ENCODE results near the gene BACH2. TPM values are rescaled to one million over a fixed set of nuclear protein-coding genes. Genes with fewer than 3 reads are reported as not detected.

Gene BACH2
- total and polyA plus RNA-seq, 2 of the 8 experiments (the other 6 are each of a cell fraction or from before 2014, with no cell fraction given) = 1.9 to 5.9 TPM

DNA sequence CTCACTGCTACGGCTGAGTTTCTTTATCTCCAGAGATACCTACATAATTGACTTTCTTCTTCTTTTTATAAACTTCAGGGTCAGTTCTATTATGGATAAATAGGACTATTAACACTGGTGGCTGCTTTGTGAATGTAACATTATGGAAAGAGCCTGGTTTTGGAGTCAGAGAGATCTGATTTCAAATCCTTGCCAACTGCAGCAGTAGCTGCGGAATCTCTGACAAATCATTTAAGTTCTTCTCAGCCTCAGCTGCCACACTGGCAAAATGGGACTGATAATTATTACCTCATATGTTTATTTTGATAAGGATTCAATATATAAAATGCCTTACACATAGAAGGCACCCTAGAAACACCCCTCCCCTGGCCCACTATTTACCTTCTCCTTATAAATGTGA, 160.5 kb downstream of the BACH2 start:
- Histone ChIP-seq H3K9me3 (ENCODE audit: insufficient read depth in 2 of 2, low read depth in 1 of 2, low read length in 1 of 2) (no peaks in the 10 kb centered on the region), H3K9ac (replicated peaks in 1 of 4; ENCODE audit: extremely low read depth in 1 of 4, low read depth in 3 of 4, low read length in 3 of 4) (no peak overlapping the region), H2BK15ac (ENCODE audit: low read length) (no peak overlapping the region), H2BK20ac (ENCODE audit: low read length) (no peak overlapping the region), H2BK12ac (ENCODE audit: low read depth, low read length) (no peak overlapping the region), H3K56ac (replicated peaks; ENCODE audit: insufficient read length, low read depth, low read length) (no peak overlapping the region), H3K18ac (ENCODE audit: extremely low read depth, low read length) (no peak overlapping the region), H3K4ac (replicated peaks; ENCODE audit: insufficient read length, low read depth, low read length) (no peak overlapping the region), H4K5ac (ENCODE audit: insufficient read length, low read depth, low read length) (no peak overlapping the region), H4K91ac (replicated peaks; ENCODE audit: insufficient read length, low read length) (no peak overlapping the region), H3K23me2 (ENCODE audit: low read depth, low read length) (no peaks in the 10 kb centered on the region; the same call in 1 of the 2 replicates), H3K36me3 (ENCODE audit: control insufficient read depth in 2 of 4, insufficient read depth in 4 of 4, low read length in 3 of 4) (no peaks in the 10 kb centered on the region), H3K4me1 (replicated peaks in 1 of 4; ENCODE audit: control insufficient read depth in 3 of 4, insufficient read depth in 4 of 4, low read length in 3 of 4) (no peaks in the 10 kb centered on the region), H3K23ac (ENCODE audit: insufficient read length) (no peak overlapping the region), H3K14ac (ENCODE audit: insufficient read length) (no peak overlapping the region), H3K4me2 (ENCODE audit: insufficient read depth in 1 of 2, low read depth in 2 of 2, low read length in 2 of 2) (no peak overlapping the region), H3K27me3 (replicated peaks in 1 of 4; ENCODE audit: control insufficient read depth in 3 of 4, extremely low read depth in 1 of 4, insufficient read depth in 3 of 4, low read length in 3 of 4) (no peaks in the 10 kb centered on the region), H2AK5ac (ENCODE audit: low read depth, low read length) (no peak overlapping the region), H2BK120ac (replicated peaks; ENCODE audit: low read depth, low read length) (no peak overlapping the region), H3K4me3 (ENCODE audit: extremely low read depth in 1 of 4, insufficient read depth in 2 of 4, low read depth in 3 of 4, low read length in 4 of 4) (no peak overlapping the region), H2AFZ (ENCODE audit: low read length) (no peak overlapping the region), H3K79me1 (ENCODE audit: low read depth, low read length) (no peaks in the 10 kb centered on the region), H3K79me2 (ENCODE audit: control insufficient read depth in 1 of 2, insufficient read depth in 2 of 2, low read length in 2 of 2) (no peaks in the 10 kb centered on the region), H4K20me1 (replicated peaks in 1 of 2; ENCODE audit: control insufficient read depth in 1 of 2, insufficient read depth in 2 of 2, low read length in 2 of 2) (no peaks in the 10 kb centered on the region), H3K27ac (ENCODE audit: low read depth, low read length) (no peak overlapping the region), H2BK5ac (ENCODE audit: low read depth, low read length) (no peak overlapping the region), H4K8ac (ENCODE audit: extremely low read depth, insufficient read depth, low read length) (no peak overlapping the region)
- POLR2A ChIA-PET (ENCODE audit: partially characterized antibody) = no interaction called here
- no peak for DNase-seq (ENCODE audit: low read depth in 1 of 2, low spot score in 2 of 2)
- 91% methylated on average over 2 of the region's 2 CpGs; no CpG with 5 or more reads in 1 of the 2 experiments for WGBS, 2 experiments (ENCODE audit: extremely low coverage in 1 of 2, insufficient coverage in 1 of 2, insufficient read length in 1 of 2, insufficient replicate concordance in 2 of 2, low coverage in 1 of 2, low lambda C conversion rate in 2 of 2, missing lambda C conversion rate in 1 of 2)
- no peak for FAIRE-seq
- CTCF ChIA-PET (ENCODE audit: partially characterized antibody) = interaction anchor here (1.3 kb wide), 1 partner anchor 17 kb away, joined by 4 read pairs; no protein-coding TSS in a partner anchor
- TF ChIP-seq ASH2L (IDR thresholded peaks at IDR 0.05; ENCODE audit: low read length) (no peak), EP300 (IDR thresholded peaks at IDR 0.05; ENCODE audit: borderline replicate concordance in 1 of 2, low read depth in 2 of 2, low read length in 2 of 2) (no peak), BRCA1 (IDR thresholded peaks at IDR 0.05; ENCODE audit: low read depth, low read length) (no peak), EGR1 (IDR thresholded peaks at IDR 0.05; ENCODE audit: borderline replicate concordance, low read depth, low read length) (no peak), TEAD4 (IDR thresholded peaks at IDR 0.05; ENCODE audit: low read depth, low read length) (no peak), SAP30 (IDR thresholded peaks at IDR 0.05; ENCODE audit: insufficient read depth, insufficient replicate concordance, low read length) (no peak), BCL11A (IDR thresholded peaks at IDR 0.05; ENCODE audit: low read depth in 2 of 2, low read length in 2 of 2) (no peak), FOSL1 (IDR thresholded peaks at IDR 0.05; ENCODE audit: insufficient read depth, low read depth, low read length) (no peak), NRF1 (IDR thresholded peaks at IDR 0.05; ENCODE audit: low read depth, low read length) (no peak), CEBPB (IDR thresholded peaks at IDR 0.05; ENCODE audit: low read depth, low read length) (no peak), ZNF274 (IDR thresholded peaks at IDR 0.05; ENCODE audit: borderline replicate concordance, extremely low read depth, low read length) (no peak), GTF2F1 (IDR thresholded peaks at IDR 0.05; ENCODE audit: borderline replicate concordance, low read depth, low read length) (no peak), CHD2 (IDR thresholded peaks at IDR 0.05; ENCODE audit: low read length) (no peak)
- TF ChIP-seq, protein P1, sequence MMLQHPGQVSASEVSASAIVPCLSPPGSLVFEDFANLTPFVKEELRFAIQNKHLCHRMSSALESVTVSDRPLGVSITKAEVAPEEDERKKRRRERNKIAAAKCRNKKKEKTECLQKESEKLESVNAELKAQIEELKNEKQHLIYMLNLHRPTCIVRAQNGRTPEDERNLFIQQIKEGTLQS (IDR thresholded peaks at IDR 0.05; ENCODE audit: insufficient read depth, low read depth, low read length) = no peak
